ENCODE measurements around the gene TMEM247. TPM values are rescaled to one million over a fixed set of nuclear protein-coding genes. Genes with fewer than 3 reads are reported as not detected.
A peak's percentile ranks its signal among the peaks of the same experiment; 100 is the strongest.

Gene TMEM247
- total and polyA plus RNA-seq, 10 of the 15 experiments (the other 5 are each of a cell fraction or from before 2014, with no cell fraction given) = not detected

DNA sequence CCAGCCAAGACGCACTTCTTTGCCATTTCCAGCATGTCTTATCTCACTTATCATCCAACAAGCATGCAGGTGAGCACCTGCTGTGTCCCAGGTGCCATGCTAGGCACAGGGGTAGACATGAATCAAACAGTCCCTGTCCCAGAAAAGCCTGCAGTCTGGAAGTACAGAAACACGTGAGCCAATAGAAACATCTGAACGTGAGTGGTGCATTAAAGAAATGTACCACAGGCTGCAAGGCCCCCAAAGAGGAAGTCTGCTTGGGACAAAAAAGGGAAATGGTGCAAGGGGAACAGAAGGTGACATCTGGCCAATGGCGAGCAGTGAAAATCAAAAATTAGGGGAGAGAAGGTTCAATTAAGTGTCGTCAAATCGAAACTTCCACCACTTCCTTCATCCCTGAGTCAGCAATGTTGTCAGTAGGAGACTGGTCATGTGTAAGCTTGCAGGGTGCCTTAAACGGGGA is 17.6 kb upstream of the TMEM247 start:
- H3K4me3 ChIP-seq = peak overlapping the region; percentile 19; the same call in 1 of the 2 replicates
- peaks cover 18% of the 10 kb centered on the region for H3K4me1 ChIP-seq (ENCODE audit: control insufficient read depth, insufficient read depth, low read length)
- no peaks in the 10 kb centered on the region for H3K36me3 ChIP-seq (ENCODE audit: control insufficient read depth in 2 of 2, insufficient read depth in 2 of 2, low read length in 1 of 2)
- peak overlapping the region; percentile 51 for H2AFZ ChIP-seq (ENCODE audit: control insufficient read depth, low read depth, low read length)
- in situ Hi-C loops (cut with MboI) (no loop called here), intact Hi-C loops (cut with micrococcal nuclease; ENCODE audit: unreplicated experiment) (loop anchor here (1.0 to 2.0 kb wide), 5 partner anchors 96 to 468 kb away; no protein-coding TSS in a partner anchor)
- H3K27ac ChIP-seq (ENCODE audit: control insufficient read depth, insufficient read depth) = peak overlapping the region; percentile 0
- ChIA-PET POLR2A (interaction anchor here (0.6 to 1.0 kb wide), 2 partner anchors 9 to 211 kb away, joined by 3 to 5 read pairs; no protein-coding TSS in a partner anchor), CTCF (interaction anchor here (0.6 to 5.6 kb wide), 28 partner anchors 9 to 862 kb away, joined by 3 to 61 read pairs (median 5); no protein-coding TSS in a partner anchor), SMC1A (ENCODE audit: uncharacterized antibody, unreplicated experiment) (interaction anchor here (0.6 to 5.1 kb wide), 16 partner anchors 9 to 626 kb away, joined by 3 to 25 read pairs (median 4); no protein-coding TSS in a partner anchor), RAD21 (ENCODE audit: unreplicated experiment) (interaction anchor here (0.8 to 1.3 kb wide), 16 partner anchors 9 to 862 kb away, joined by 3 to 10 read pairs (median 3); no protein-coding TSS in a partner anchor)
- peak overlapping the region; percentile 3 for H3K4me2 ChIP-seq (ENCODE audit: control insufficient read depth, insufficient read depth)
- ATAC-seq (peak; percentile 71), FAIRE-seq (peak; percentile 75), DNase-seq (ENCODE audit: low read depth, low spot score) (peak; percentile 55)
- H3K27me3 ChIP-seq (replicated peaks in 1 of 2; ENCODE audit: control insufficient read depth in 2 of 2, insufficient read depth in 2 of 2, low read length in 1 of 2) = no peaks in the 10 kb centered on the region
- no peaks in the 10 kb centered on the region for H3K79me2 ChIP-seq (ENCODE audit: control insufficient read depth, insufficient read depth, low read length)
- H3K9ac ChIP-seq (ENCODE audit: control insufficient read depth, insufficient read depth, low read length) = no peak overlapping the region
- no peaks in the 10 kb centered on the region for H4K20me1 ChIP-seq (ENCODE audit: control insufficient read depth, insufficient read depth)
- BruUV-seq (replicated peaks) = no TSS peak
- 0% methylated on average over 7 of the region's 7 CpGs for WGBS (ENCODE audit: insufficient coverage, insufficient replicate concordance, low lambda C conversion rate, missing lambda C conversion rate)
- no peaks in the 10 kb centered on the region for H3K9me3 ChIP-seq (replicated peaks; ENCODE audit: control insufficient read depth, insufficient read depth, low read length)
- peak; percentile 93 for TF ChIP-seq SPI1 (IDR thresholded peaks at IDR 0.05; ENCODE audit: borderline replicate concordance, insufficient read depth, low read depth, low read length)
- TF ChIP-seq DPF2 (IDR thresholded peaks at IDR 0.05) = no peak; the same call in 1 of the 2 replicates
- TF ChIP-seq SMARCA5 (IDR thresholded peaks at IDR 0.05) = no peak
- peak; percentile 25; the same call in 1 of the 2 replicates for TF ChIP-seq NFYB (IDR thresholded peaks at IDR 0.05; ENCODE audit: insufficient read depth, low read depth, low read length)
- peak; percentile 77 to 81; a peak in 3 of 4 replicates for TF ChIP-seq BHLHE40 (IDR thresholded peaks at IDR 0.05; ENCODE audit: borderline replicate concordance in 1 of 2, low read depth in 2 of 2, low read length in 1 of 2)
- no peak for TF ChIP-seq CREB1 (IDR thresholded peaks at IDR 0.05; ENCODE audit: low read depth)
- TF ChIP-seq KLF5 (IDR thresholded peaks at IDR 0.05; ENCODE audit: partially characterized antibody) = no peak
- TF ChIP-seq STAT1 (conservative IDR thresholded peaks at IDR 0.05) = no peak
- TF ChIP-seq SRF (IDR thresholded peaks at IDR 0.05; ENCODE audit: low read depth in 2 of 2, low read length in 2 of 2) = no peak
- peak; percentile 68 for TF ChIP-seq IKZF1 (conservative IDR thresholded peaks at IDR 0.05)
- TF ChIP-seq, protein P1, sequence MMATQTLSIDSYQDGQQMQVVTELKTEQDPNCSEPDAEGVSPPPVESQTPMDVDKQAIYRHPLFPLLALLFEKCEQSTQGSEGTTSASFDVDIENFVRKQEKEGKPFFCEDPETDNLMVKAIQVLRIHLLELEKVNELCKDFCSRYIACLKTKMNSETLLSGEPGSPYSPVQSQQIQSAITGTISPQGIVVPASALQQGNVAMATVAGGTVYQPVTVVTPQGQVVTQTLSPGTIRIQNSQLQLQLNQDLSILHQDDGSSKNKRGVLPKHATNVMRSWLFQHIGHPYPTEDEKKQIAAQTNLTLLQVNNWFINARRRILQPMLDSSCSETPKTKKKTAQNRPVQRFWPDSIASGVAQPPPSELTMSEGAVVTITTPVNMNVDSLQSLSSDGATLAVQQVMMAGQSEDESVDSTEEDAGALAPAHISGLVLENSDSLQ (IDR thresholded peaks at IDR 0.05) = no peak
- TF ChIP-seq ZBTB33 (IDR thresholded peaks at IDR 0.05) = no peak
- TF ChIP-seq MTA3 (IDR thresholded peaks at IDR 0.05; ENCODE audit: borderline replicate concordance, low read length) = no peak
- TF ChIP-seq, protein P2, sequence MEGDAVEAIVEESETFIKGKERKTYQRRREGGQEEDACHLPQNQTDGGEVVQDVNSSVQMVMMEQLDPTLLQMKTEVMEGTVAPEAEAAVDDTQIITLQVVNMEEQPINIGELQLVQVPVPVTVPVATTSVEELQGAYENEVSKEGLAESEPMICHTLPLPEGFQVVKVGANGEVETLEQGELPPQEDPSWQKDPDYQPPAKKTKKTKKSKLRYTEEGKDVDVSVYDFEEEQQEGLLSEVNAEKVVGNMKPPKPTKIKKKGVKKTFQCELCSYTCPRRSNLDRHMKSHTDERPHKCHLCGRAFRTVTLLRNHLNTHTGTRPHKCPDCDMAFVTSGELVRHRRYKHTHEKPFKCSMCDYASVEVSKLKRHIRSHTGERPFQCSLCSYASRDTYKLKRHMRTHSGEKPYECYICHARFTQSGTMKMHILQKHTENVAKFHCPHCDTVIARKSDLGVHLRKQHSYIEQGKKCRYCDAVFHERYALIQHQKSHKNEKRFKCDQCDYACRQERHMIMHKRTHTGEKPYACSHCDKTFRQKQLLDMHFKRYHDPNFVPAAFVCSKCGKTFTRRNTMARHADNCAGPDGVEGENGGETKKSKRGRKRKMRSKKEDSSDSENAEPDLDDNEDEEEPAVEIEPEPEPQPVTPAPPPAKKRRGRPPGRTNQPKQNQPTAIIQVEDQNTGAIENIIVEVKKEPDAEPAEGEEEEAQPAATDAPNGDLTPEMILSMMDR (IDR thresholded peaks at IDR 0.05 in 2 of 3, conservative IDR thresholded peaks at IDR 0.05 in 1 of 3; ENCODE audit: control insufficient read depth in 2 of 3, extremely low read depth in 1 of 3, insufficient read depth in 1 of 3, low read depth in 3 of 3, low read length in 3 of 3) = no peak
- TF ChIP-seq NFYA (IDR thresholded peaks at IDR 0.05; ENCODE audit: borderline replicate concordance, low read depth, low read length) = no peak
- no peak for TF ChIP-seq MYC (IDR thresholded peaks at IDR 0.05; ENCODE audit: insufficient read depth, insufficient read length, insufficient replicate concordance, low read length, severe bottlenecking)
- TF ChIP-seq BMI1 (IDR thresholded peaks at IDR 0.05; ENCODE audit: borderline replicate concordance) = 0 out of 2 replicates have a peak, but pooled peaks have one; percentile 25
- TF ChIP-seq NRF1 (conservative IDR thresholded peaks at IDR 0.05; ENCODE audit: low read depth, low read length) = no peak
- TF ChIP-seq POLR2A (IDR thresholded peaks at IDR 0.05; ENCODE audit: low read depth, low read length) = no peak
- no peak for TF ChIP-seq ZNF622 (IDR thresholded peaks at IDR 0.05)

Measured in GM12878 (cell line).